GM23338 (cell line): ENCODE measurements around the gene WNK2. TPM values are rescaled to one million over a fixed set of nuclear protein-coding genes. Genes with fewer than 3 reads are reported as not detected.

ENCODE experiments used
- CREB1 ChIP-seq: fragments of 250-450 bp; sonication (Bioruptor Pico); IDR thresholded peaks from 2 replicates; pipeline ENCODE4 v1.5.0; 2020; ENCODE audit warnings: low read depth, mild to moderate bottlenecking, moderate library complexity
- EZH2 ChIP-seq: fragments of 200-600 bp; sonication (generic); IDR thresholded peaks from one replicate; pipeline ENCODE4 v1.8.0; 2017; ENCODE audit warnings: antibody characterized with exemption, mild to moderate bottlenecking, low read depth; ENCODE audit not compliant: unreplicated experiment
- EZH2phosphoT487 ChIP-seq: fragments of 200-600 bp; sonication (generic); IDR thresholded peaks from one replicate; pipeline ENCODE4 v1.8.1; 2018; ENCODE audit warnings: antibody characterized with exemption; ENCODE audit not compliant: unreplicated experiment
- JUNB ChIP-seq: IDR thresholded peaks from one replicate; pipeline ENCODE4 v1.6.1; 2016; ENCODE audit warnings: antibody characterized with exemption; ENCODE audit not compliant: unreplicated experiment
- POLR2AphosphoS5 ChIP-seq: IDR thresholded peaks from 2 replicates; pipeline ENCODE4 v1.6.1; 2016; ENCODE audit warnings: antibody characterized with exemption, low read depth
- STAT1 ChIP-seq: IDR thresholded peaks from one replicate; pipeline ENCODE4 v1.6.1; 2016; ENCODE audit warnings: antibody characterized with exemption; ENCODE audit not compliant: unreplicated experiment
- ZNF114 ChIP-seq: fragments of 250-450 bp; sonication (Bioruptor Pico); IDR thresholded peaks from 2 replicates; pipeline ENCODE4 v1.5.0; 2020; ENCODE audit warnings: mild to moderate bottlenecking, moderate library complexity
- ZNF331 ChIP-seq: fragments of 250-450 bp; sonication (Bioruptor Pico); IDR thresholded peaks from 2 replicates; pipeline ENCODE4 v1.5.0; 2020; ENCODE audit warnings: low read depth, mild to moderate bottlenecking, moderate library complexity
- polyA plus RNA-seq: library from polyadenylated mRNA; unstranded; fragments of >200 nt; fragmentation: Nextera tagmentation; extraction: Ambion mirVana; gene quantifications from 2 replicates; pipeline ENCODE4 v1.2.1, GENCODE V29; 2016
- total RNA-seq: library from RNA; depleted of rRNA; stranded (reverse); fragments of >200 nt; shearing (Covaris generic); gene quantifications from 2 replicates; pipeline ENCODE4 v1.2.3, GENCODE V29; 2014
- TF ChIP-seq, protein P1 (sequence below): fragments of 250-450 bp; sonication (Bioruptor Pico); IDR thresholded peaks from 2 replicates; pipeline ENCODE4 v1.5.0; 2020; ENCODE audit warnings: mild to moderate bottlenecking, moderate library complexity
- TF ChIP-seq, protein P2 (sequence below), 2 experiments: fragments of 200-600 bp in 1 of 2; sonication (generic) in 1 of 2; conservative IDR thresholded peaks; 2 replicates each; pipeline versions ENCODE4 v1.5.1 to v1.6.1; 2016 to 2017; ENCODE audit warnings: antibody characterized with exemption in 2 of 2, low read depth in 2 of 2, mild to moderate bottlenecking in 2 of 2, moderate library complexity in 1 of 2
- TF ChIP-seq, protein P3 (sequence below): IDR thresholded peaks from 2 replicates; pipeline ENCODE4 v1.6.1; 2016; ENCODE audit warnings: antibody characterized with exemption

WNK2 gene
- total and polyA plus RNA-seq, 2 experiments from 2014 or later, result 56.4 to 102 TPM

GRCh38 chr9:93303258-93303771, 119.4 kb downstream of the WNK2 start (continued):
- TF ChIP-seq, protein P1, sequence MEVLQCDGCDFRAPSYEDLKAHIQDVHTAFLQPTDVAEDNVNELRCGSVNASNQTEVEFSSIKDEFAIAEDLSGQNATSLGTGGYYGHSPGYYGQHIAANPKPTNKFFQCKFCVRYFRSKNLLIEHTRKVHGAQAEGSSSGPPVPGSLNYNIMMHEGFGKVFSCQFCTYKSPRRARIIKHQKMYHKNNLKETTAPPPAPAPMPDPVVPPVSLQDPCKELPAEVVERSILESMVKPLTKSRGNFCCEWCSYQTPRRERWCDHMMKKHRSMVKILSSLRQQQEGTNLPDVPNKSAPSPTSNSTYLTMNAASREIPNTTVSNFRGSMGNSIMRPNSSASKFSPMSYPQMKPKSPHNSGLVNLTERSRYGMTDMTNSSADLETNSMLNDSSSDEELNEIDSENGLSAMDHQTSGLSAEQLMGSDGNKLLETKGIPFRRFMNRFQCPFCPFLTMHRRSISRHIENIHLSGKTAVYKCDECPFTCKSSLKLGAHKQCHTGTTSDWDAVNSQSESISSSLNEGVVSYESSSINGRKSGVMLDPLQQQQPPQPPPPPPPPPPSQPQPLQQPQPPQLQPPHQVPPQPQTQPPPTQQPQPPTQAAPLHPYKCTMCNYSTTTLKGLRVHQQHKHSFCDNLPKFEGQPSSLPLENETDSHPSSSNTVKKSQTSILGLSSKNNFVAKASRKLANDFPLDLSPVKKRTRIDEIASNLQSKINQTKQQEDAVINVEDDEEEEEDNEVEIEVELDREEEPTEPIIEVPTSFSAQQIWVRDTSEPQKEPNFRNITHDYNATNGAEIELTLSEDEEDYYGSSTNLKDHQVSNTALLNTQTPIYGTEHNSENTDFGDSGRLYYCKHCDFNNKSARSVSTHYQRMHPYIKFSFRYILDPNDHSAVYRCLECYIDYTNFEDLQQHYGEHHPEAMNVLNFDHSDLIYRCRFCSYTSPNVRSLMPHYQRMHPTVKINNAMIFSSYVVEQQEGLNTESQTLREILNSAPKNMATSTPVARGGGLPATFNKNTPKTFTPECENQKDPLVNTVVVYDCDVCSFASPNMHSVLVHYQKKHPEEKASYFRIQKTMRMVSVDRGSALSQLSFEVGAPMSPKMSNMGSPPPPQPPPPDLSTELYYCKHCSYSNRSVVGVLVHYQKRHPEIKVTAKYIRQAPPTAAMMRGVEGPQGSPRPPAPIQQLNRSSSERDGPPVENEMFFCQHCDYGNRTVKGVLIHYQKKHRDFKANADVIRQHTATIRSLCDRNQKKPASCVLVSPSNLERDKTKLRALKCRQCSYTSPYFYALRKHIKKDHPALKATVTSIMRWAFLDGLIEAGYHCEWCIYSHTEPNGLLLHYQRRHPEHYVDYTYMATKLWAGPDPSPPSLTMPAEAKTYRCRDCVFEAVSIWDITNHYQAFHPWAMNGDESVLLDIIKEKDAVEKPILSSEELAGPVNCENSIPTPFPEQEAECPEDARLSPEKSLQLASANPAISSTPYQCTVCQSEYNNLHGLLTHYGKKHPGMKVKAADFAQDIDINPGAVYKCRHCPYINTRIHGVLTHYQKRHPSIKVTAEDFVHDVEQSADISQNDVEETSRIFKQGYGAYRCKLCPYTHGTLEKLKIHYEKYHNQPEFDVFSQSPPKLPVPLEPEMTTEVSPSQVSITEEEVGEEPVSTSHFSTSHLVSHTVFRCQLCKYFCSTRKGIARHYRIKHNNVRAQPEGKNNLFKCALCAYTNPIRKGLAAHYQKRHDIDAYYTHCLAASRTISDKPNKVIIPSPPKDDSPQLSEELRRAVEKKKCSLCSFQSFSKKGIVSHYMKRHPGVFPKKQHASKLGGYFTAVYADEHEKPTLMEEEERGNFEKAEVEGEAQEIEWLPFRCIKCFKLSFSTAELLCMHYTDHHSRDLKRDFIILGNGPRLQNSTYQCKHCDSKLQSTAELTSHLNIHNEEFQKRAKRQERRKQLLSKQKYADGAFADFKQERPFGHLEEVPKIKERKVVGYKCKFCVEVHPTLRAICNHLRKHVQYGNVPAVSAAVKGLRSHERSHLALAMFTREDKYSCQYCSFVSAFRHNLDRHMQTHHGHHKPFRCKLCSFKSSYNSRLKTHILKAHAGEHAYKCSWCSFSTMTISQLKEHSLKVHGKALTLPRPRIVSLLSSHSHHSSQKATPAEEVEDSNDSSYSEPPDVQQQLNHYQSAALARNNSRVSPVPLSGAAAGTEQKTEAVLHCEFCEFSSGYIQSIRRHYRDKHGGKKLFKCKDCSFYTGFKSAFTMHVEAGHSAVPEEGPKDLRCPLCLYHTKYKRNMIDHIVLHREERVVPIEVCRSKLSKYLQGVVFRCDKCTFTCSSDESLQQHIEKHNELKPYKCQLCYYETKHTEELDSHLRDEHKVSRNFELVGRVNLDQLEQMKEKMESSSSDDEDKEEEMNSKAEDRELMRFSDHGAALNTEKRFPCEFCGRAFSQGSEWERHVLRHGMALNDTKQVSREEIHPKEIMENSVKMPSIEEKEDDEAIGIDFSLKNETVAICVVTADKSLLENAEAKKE (CRISPR knock-in tag), result no peak
- TF ChIP-seq JUNB, result no peak
- TF ChIP-seq, protein P2, sequence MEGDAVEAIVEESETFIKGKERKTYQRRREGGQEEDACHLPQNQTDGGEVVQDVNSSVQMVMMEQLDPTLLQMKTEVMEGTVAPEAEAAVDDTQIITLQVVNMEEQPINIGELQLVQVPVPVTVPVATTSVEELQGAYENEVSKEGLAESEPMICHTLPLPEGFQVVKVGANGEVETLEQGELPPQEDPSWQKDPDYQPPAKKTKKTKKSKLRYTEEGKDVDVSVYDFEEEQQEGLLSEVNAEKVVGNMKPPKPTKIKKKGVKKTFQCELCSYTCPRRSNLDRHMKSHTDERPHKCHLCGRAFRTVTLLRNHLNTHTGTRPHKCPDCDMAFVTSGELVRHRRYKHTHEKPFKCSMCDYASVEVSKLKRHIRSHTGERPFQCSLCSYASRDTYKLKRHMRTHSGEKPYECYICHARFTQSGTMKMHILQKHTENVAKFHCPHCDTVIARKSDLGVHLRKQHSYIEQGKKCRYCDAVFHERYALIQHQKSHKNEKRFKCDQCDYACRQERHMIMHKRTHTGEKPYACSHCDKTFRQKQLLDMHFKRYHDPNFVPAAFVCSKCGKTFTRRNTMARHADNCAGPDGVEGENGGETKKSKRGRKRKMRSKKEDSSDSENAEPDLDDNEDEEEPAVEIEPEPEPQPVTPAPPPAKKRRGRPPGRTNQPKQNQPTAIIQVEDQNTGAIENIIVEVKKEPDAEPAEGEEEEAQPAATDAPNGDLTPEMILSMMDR (conservative IDR thresholded peaks at IDR 0.05; ENCODE audit: low read depth in 2 of 2), result no peak
- no peak for TF ChIP-seq ZNF114 (CRISPR knock-in tag)
- no peak for TF ChIP-seq EZH2phosphoT487
- no peak for TF ChIP-seq EZH2
- no peak for TF ChIP-seq ZNF331
- TF ChIP-seq, protein P3, sequence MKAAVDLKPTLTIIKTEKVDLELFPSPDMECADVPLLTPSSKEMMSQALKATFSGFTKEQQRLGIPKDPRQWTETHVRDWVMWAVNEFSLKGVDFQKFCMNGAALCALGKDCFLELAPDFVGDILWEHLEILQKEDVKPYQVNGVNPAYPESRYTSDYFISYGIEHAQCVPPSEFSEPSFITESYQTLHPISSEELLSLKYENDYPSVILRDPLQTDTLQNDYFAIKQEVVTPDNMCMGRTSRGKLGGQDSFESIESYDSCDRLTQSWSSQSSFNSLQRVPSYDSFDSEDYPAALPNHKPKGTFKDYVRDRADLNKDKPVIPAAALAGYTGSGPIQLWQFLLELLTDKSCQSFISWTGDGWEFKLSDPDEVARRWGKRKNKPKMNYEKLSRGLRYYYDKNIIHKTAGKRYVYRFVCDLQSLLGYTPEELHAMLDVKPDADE, result no peak
- TF ChIP-seq STAT1, result no peak
- no peak for TF ChIP-seq CREB1 (CRISPR knock-in tag)
- TF ChIP-seq POLR2AphosphoS5, result no peak
